Urinary bladder (tissue), 4 donors: ENCODE data around the gene DOCK8. TPM values are rescaled to one million over a fixed set of nuclear protein-coding genes. Genes with fewer than 3 reads are reported as not detected.
A peak's percentile ranks its signal among the peaks of the same experiment; 100 is the strongest.
"Not testable (repeated sequence)": the region's sequence is repeated elsewhere in the genome, so short reads cannot be mapped to it uniquely, and the experiment has no call there.

Experiments
- DNase-seq: peaks from one replicate; pipeline ENCODE4 v3.0.0-alpha.2; 2015; ENCODE audit errors: extremely low spot score
- H3K27ac ChIP-seq: one replicate; pipeline ENCODE4 v1.5.1; 2013; ENCODE audit warnings: low read depth, mild to moderate bottlenecking, moderate library complexity
- H3K36me3 ChIP-seq: one replicate; pipeline ENCODE4 v1.6.1; 2013; ENCODE audit warnings: mild to moderate bottlenecking, moderate library complexity; ENCODE audit not compliant: insufficient read depth
- H3K4me1 ChIP-seq: one replicate; pipeline ENCODE4 v1.6.1; 2013; ENCODE audit warnings: mild to moderate bottlenecking, moderate library complexity; ENCODE audit not compliant: insufficient read depth
- H3K4me3 ChIP-seq: one replicate; pipeline ENCODE4 v1.5.1; 2013; ENCODE audit warnings: low read depth, low read length
- WGBS: extraction: QIAGEN DNeasy Blood & Tissue Kit; methylation state at CpG from one replicate; pipeline ENCODE4 v1.1.7; 2013; 5-methylcytosine and 5-hydroxymethylcytosine counted together
- polyA plus RNA-seq: library from polyadenylated mRNA; stranded (reverse); fragments of 200-250 nt; gene quantifications from one replicate; pipeline ENCODE4 v1.2.3, GENCODE V29; 2013
- total RNA-seq: library from RNA; depleted of rRNA; stranded (reverse); fragments of >200 nt; gene quantifications from one replicate; pipeline ENCODE4 v1.2.3, GENCODE V29; 2014
- donor health status: healthy with polysubstance abuse.
- donor health status: healthy.

Gene DOCK8
- total and polyA plus RNA-seq, 2 donors, result 5.2 to 12.5 TPM

DNA sequence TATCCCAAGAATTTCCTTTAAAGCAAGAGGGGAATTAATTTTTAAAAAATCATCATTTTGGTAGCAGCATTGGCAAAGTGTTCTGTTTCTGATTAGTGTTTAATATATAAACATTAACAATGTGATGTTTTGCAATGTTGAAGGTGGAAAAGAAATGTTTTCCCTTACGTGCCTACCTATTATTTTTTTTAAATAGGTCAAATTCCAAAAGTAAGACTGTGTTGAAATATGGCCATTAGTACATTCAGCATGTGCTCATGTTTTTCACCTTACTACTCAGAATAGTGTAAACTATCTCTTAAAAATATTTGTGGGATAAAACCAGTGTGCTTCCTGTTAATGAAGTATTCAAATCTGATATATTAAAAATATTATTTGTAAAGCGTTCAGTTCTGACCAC is 3.3 kb downstream of the DOCK8 start:
- 69% methylated on average over 2 of the region's 2 CpGs for WGBS
- Histone ChIP-seq H3K4me3 (no peak overlapping the region), H3K4me1 (no peaks in the 10 kb centered on the region), H3K36me3 (no peaks in the 10 kb centered on the region), H3K27ac (no peak overlapping the region)
- no peak for DNase-seq

GRCh38 chr9:219036-219435 is 4.4 kb downstream of the DOCK8 start:
- not testable (repeated sequence) for H3K4me1 ChIP-seq, DNase-seq, H3K36me3 ChIP-seq, H3K27ac ChIP-seq, H3K4me3 ChIP-seq
- 92% methylated on average over 7 of the region's 7 CpGs for WGBS

GRCh38 chr9:219670-220365 is 5.2 kb downstream of the DOCK8 start:
- no peak for DNase-seq
- no peaks in the 10 kb centered on the region for H3K36me3 ChIP-seq
- H3K4me3 ChIP-seq, result no peak overlapping the region
- no peak overlapping the region for H3K27ac ChIP-seq
- H3K4me1 ChIP-seq, result no peaks in the 10 kb centered on the region
- WGBS, result 79% methylated on average over 7 of the region's 7 CpGs

DNA sequence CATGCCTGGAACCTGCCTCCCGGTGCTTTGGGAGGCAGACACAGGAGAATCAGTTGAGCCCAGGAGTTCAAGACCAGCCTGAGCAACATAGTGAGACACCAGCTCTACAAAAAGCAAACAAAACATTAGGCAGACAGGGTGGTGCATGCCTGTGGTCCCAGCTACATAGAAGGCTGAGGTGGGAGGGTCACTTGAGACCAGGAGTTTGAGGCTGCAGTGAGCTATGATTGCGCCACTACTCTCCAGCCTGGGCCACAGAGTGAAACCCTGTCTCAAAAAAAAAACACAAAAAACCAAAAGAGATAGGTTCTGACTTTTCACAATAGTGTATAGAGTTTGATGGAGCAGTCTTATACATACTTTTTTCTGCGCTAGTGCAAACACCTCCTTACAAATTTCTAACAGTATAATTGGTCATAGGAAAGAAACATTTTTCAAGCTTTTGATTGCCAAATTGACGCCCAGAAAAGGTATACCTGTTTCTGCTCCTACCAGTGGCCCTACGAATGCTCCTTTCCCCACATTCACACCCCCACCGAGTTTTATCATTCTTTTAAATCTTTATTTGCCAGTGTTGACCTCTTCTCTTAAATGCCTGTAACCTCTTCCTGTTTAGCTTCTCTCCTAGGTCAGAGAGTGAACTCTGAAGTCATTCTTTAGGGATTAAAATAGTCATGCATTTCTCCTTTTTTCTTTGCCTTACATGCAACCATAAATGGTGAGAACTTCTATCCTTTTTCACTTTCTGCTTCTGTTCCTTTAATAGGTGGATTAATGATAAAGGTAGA is 7.5 kb downstream of the DOCK8 start:
- no peak overlapping the region for H3K4me3 ChIP-seq
- H3K4me1 ChIP-seq, result no peaks in the 10 kb centered on the region
- WGBS, result 55% methylated on average over 6 of the region's 6 CpGs
- DNase-seq, result no peak
- H3K27ac ChIP-seq, result no peak overlapping the region
- no peaks in the 10 kb centered on the region for H3K36me3 ChIP-seq

GRCh38 chr9:223152-223551 is 8.5 kb downstream of the DOCK8 start:
- Histone ChIP-seq H3K4me1 (no peaks in the 10 kb centered on the region), H3K27ac (peak overlapping the region; percentile 5), H3K36me3 (no peaks in the 10 kb centered on the region), H3K4me3 (no peak overlapping the region)
- no peak for DNase-seq
- 80% methylated on average over 3 of the region's 3 CpGs for WGBS

- DNase-seq, result no peak
- Histone ChIP-seq H3K4me3 (no peak overlapping the region), H3K4me1 (no peaks in the 10 kb centered on the region), H3K27ac (no peak overlapping the region), H3K36me3 (no peaks in the 10 kb centered on the region)
- 46% methylated on average over 5 of the region's 5 CpGs for WGBS
Observed at GRCh38 chr9:224026-224425, 9.4 kb downstream of the DOCK8 start.

DNA sequence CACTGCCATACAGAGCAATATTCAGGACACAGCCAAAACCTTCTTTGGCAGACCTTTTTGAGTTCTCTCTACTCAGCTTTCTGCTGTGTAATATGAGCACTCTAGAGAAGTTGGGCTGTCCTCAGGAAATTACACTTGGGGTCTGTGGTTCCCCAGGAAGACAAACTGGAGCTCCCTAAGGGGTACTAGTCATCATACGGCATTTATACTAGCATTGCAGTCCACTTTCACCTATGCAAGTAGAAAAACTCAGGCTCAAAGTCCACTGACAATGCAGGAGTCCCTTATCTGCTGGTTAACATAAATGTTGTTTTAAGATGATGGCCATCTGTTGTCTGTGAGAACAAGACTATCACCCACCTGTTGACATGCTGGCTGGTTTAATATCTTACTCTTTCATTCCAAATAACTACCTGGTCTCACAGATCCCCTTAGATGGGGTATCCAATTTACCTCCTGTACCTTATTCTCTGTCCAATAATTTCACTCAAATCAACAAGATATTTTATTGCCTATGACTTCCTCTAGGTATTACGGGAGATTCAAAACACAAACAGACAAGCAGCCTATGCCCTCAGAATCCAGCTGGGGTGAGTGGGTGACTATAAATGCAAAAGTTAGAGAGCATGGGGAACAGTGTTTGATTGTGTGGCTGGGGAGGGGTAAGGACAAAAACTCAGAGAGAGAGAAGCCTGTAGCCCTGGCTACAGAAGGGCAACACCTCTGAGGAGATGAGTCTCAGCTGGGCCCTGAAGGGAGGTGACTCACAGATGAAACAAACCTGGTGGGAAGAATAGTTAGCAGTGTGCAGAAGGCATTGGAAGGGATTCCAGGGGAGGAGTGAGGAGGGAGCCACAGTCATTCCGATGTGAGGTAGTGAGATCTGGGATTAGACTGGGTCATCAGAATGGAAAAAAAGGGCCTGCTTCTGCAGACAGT is 10.2 kb downstream of the DOCK8 start:
- H3K4me1 ChIP-seq, result no peaks in the 10 kb centered on the region
- H3K36me3 ChIP-seq, result no peaks in the 10 kb centered on the region
- no peak overlapping the region for H3K4me3 ChIP-seq
- no peak for DNase-seq
- H3K27ac ChIP-seq, result no peak overlapping the region
- 41% methylated on average over 3 of the region's 3 CpGs for WGBS

- H3K4me1 ChIP-seq, result no peaks in the 10 kb centered on the region
- H3K4me3 ChIP-seq, result no peak overlapping the region
- no peak overlapping the region for H3K27ac ChIP-seq
- no peak for DNase-seq
- H3K36me3 ChIP-seq, result no peaks in the 10 kb centered on the region
- WGBS, result 77% methylated on average over 3 of the region's 3 CpGs
Observed at GRCh38 chr9:227860-228259, 13.2 kb downstream of the DOCK8 start.

DNA sequence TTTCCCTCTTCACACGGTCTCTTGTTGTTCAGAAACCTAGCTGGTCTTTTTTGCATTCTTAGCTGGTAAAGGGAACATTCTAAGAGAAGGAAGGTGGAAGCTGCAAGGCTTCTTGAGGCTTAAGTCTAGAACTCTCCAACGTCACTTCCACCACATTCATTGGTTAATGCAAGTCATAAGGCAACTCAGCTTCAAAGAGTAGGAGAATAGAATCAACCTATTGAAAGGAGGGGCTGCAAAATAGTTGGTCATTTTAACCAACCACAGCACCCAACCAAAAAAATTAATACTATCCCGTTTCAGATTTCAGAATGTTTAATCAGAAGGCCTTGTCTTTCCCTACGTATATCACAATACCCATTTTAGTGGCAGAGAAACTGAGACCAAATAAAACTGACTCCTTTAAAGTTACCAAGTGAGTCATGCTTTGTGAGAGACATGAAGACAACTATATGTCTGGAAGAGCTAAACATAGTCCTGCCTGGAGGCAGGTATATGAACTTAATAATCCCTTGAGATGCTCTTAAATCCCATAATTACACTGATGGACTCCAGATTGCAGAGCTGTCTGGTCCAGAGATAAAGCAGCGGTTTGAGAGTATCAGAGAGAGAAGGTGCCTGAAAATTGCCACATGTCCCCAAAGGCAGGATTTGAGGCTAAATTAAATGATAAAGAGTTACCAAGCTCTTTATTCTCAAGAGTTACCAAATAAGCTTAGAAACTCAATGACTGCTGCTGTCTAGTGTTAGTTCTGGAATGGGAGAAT is 14.4 kb downstream of the DOCK8 start:
- no peaks in the 10 kb centered on the region for H3K36me3 ChIP-seq
- no peak overlapping the region for H3K27ac ChIP-seq
- H3K4me1 ChIP-seq, result no peaks in the 10 kb centered on the region
- 65% methylated on average over 5 of the region's 5 CpGs for WGBS
- DNase-seq, result no peak
- H3K4me3 ChIP-seq, result no peak overlapping the region

GRCh38 chr9:231625-232024 is 17.0 kb downstream of the DOCK8 start:
- H3K4me3 ChIP-seq, H3K36me3 ChIP-seq, H3K4me1 ChIP-seq, H3K27ac ChIP-seq, DNase-seq: not testable (repeated sequence)
- WGBS, result 56% methylated on average over 1 of the region's 1 CpG

- H3K4me1 ChIP-seq, H3K36me3 ChIP-seq, DNase-seq, H3K4me3 ChIP-seq, H3K27ac ChIP-seq: not testable (repeated sequence)
- no CpG with 5 or more reads among the region's 1 CpG for WGBS
Observed at GRCh38 chr9:233708-234107, 19.0 kb downstream of the DOCK8 start.

GRCh38 chr9:237141-237857 is 22.6 kb downstream of the DOCK8 start:
- H3K36me3 ChIP-seq, result no peaks in the 10 kb centered on the region
- DNase-seq, result no peak
- no peaks in the 10 kb centered on the region for H3K4me1 ChIP-seq
- WGBS, result 70% methylated on average over 3 of the region's 3 CpGs
- H3K27ac ChIP-seq, result no peak overlapping the region
- H3K4me3 ChIP-seq, result no peak overlapping the region
